H1 (cell line): Measurements from ENCODE around the gene ZYX.

Source experiments
- CREB1 ChIP-seq: IDR thresholded peaks from 2 replicates; pipeline ENCODE4 v1.6.1; 2012; ENCODE audit warnings: inconsistent platforms
- EZH2 ChIP-seq: fragments of 200-600 bp; sonication (generic); IDR thresholded peaks from 2 replicates; pipeline ENCODE4 v1.7.1; 2012; ENCODE audit warnings: low read depth, mild to moderate bottlenecking, moderate library complexity, low read length, inconsistent platforms; ENCODE audit not compliant: severe bottlenecking
- JUN ChIP-seq: IDR thresholded peaks from 2 replicates; pipeline ENCODE4 v1.6.1; 2011; ENCODE audit warnings: low read depth, mild to moderate bottlenecking, improper control_type of control experiment, low read length
- KDM1A ChIP-seq: fragments of 200-600, 300-600 bp; sonication (generic); IDR thresholded peaks from 2 replicates; pipeline ENCODE4 v1.7.1; 2016; ENCODE audit warnings: mild to moderate bottlenecking, low read length, borderline replicate concordance
- SP1 ChIP-seq: IDR thresholded peaks from 2 replicates; pipeline ENCODE4 v1.6.1; 2011; ENCODE audit warnings: low read depth, low read length
- TAF1 ChIP-seq: IDR thresholded peaks from 2 replicates; pipeline ENCODE4 v1.6.1; 2011; ENCODE audit warnings: mild to moderate bottlenecking, low read depth, low read length
- TF ChIP-seq, protein P1 (sequence below), 3 experiments: IDR thresholded peaks; 1 replicate in 2 of 3; 2 replicates in 1 of 3; pipeline versions ENCODE4 v1.5.1 to v1.6.1; 2011; ENCODE audit warnings: low read length in 3 of 3, mild to moderate bottlenecking in 3 of 3, inconsistent platforms in 2 of 3, low read depth in 1 of 3, moderate library complexity in 1 of 3; ENCODE audit not compliant: insufficient read depth in 1 of 3; ENCODE audit errors: control extremely low read depth in 1 of 3

DNA sequence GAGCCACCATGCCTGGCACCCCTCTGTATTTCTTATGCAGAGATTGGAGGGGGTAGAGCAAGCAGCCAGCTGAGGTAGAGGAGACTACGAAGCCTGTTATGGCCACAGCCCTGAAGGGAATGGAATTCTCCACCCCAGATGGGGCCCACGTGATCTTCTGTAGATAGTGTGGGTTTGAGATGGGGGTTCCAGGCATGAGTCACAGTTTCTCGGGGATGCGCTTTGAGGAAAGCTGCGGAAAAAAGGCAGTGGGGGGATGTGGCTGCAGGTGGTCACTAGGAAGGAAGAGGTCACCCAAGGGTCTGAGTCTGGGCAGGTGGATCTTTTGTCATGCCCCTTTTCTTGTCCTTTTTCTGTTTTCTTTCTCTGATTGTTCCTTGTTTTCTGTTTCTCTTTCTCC lies 30.1 kb upstream of the ZYX start:
- TF ChIP-seq EZH2 (no peak), JUN (no peak), TAF1 (no peak), CREB1 (no peak), SP1 (no peak), KDM1A (no peak)
- TF ChIP-seq, protein P1, sequence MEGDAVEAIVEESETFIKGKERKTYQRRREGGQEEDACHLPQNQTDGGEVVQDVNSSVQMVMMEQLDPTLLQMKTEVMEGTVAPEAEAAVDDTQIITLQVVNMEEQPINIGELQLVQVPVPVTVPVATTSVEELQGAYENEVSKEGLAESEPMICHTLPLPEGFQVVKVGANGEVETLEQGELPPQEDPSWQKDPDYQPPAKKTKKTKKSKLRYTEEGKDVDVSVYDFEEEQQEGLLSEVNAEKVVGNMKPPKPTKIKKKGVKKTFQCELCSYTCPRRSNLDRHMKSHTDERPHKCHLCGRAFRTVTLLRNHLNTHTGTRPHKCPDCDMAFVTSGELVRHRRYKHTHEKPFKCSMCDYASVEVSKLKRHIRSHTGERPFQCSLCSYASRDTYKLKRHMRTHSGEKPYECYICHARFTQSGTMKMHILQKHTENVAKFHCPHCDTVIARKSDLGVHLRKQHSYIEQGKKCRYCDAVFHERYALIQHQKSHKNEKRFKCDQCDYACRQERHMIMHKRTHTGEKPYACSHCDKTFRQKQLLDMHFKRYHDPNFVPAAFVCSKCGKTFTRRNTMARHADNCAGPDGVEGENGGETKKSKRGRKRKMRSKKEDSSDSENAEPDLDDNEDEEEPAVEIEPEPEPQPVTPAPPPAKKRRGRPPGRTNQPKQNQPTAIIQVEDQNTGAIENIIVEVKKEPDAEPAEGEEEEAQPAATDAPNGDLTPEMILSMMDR (IDR thresholded peaks at IDR 0.05; ENCODE audit: control extremely low read depth in 1 of 3, insufficient read depth in 1 of 3, low read depth in 1 of 3, low read length in 3 of 3), result no peak
